H1 (cell line): ENCODE measurements around the gene NOL4L. TPM values are rescaled to one million over a fixed set of nuclear protein-coding genes. Genes with fewer than 3 reads are reported as not detected.

Experiments used
- JUND ChIP-seq: IDR thresholded peaks from 2 replicates; pipeline ENCODE4 v1.6.1; 2011; ENCODE audit warnings: mild to moderate bottlenecking, improper control_type of control experiment, low read length
- SP4 ChIP-seq: IDR thresholded peaks from 2 replicates; pipeline ENCODE4 v1.6.1; 2012; ENCODE audit warnings: low read length, inconsistent platforms
- polyA plus RNA-seq, 7 experiments: library from polyadenylated mRNA; depleted of rRNA in 3 of 7; stranded (reverse) in 5 of 7; unstranded in 2 of 7; fragments of >200 nt in 5 of 7; fragments of 200-250 nt in 2 of 7; gene quantifications; 1 replicate in 5 of 7; 2 replicates in 1 of 7; 4 replicates in 1 of 7; pipeline versions ENCODE4 v1.2.1 to v1.2.3, GENCODE V29; 2011 to 2013; ENCODE audit warnings: missing spikeins in 2 of 7, mixed read lengths in 2 of 7
- total RNA-seq: library from RNA; stranded (reverse); fragmentation: NEBNext Ultra II Directional; extraction: Animal tissue kit (Norgen Biotek cat#: 25700); gene quantifications from 2 replicates; pipeline ENCODE4 v1.2.1, GENCODE V29; 2021

The NOL4L gene
- total and polyA plus RNA-seq, 2 of the 8 experiments (the other 6 are each of a cell fraction or from before 2014, with no cell fraction given): 15.3 to 23.7 TPM

- TF ChIP-seq SP4: no peak
- TF ChIP-seq JUND: no peak
Measured at GRCh38 chr20:32603046-32603726, 18.1 kb upstream of the NOL4L start (continued).
